Progenitor cell of endocrine pancreas (in vitro differentiated cells): ENCODE measurements around the gene ST14. TPM values are rescaled to one million over a fixed set of nuclear protein-coding genes. Genes with fewer than 3 reads are reported as not detected.

Experiments
- DNase-seq: peaks from one replicate; pipeline ENCODE4 v3.0.0; 2021; ENCODE audit warnings: low spot score; ENCODE audit not compliant: unreplicated experiment
- H3K27ac Mint-ChIP-seq: 2 replicates; pipeline ENCODE4 v1.8.0; 2021; ENCODE audit warnings: mild to moderate bottlenecking, moderate library complexity, mixed read lengths
- H3K27me3 Mint-ChIP-seq: 2 replicates; pipeline ENCODE4 v1.8.0; 2021; ENCODE audit warnings: mixed read lengths
- H3K36me3 Mint-ChIP-seq: 2 replicates; pipeline ENCODE4 v1.8.0; 2022; ENCODE audit warnings: mixed read lengths; ENCODE audit not compliant: insufficient read depth
- H3K4me1 Mint-ChIP-seq: 2 replicates; pipeline ENCODE4 v1.8.0; 2021; ENCODE audit warnings: low read depth, mixed read lengths
- H3K4me3 Mint-ChIP-seq: 2 replicates; pipeline ENCODE4 v1.8.0; 2021; ENCODE audit warnings: low read depth, mild to moderate bottlenecking, moderate library complexity, mixed read lengths
- H3K9me3 Mint-ChIP-seq: 2 replicates; pipeline ENCODE4 v1.8.0; 2021; ENCODE audit warnings: low read depth, mixed read lengths
- CTCF ChIP-seq: fragments of 200-600 bp; sonication (generic); IDR thresholded peaks from one replicate; pipeline ENCODE4 v1.5.0; 2021; ENCODE audit warnings: antibody characterized with exemption, mild to moderate bottlenecking; ENCODE audit not compliant: unreplicated experiment
- total RNA-seq: library from RNA; stranded (reverse); gene quantifications from 2 replicates; pipeline ENCODE4 v1.2.1, GENCODE V29; 2021

ST14 gene
- total RNA-seq, 1 donor from 2014 or later, result 94.9 TPM

- no peak for DNase-seq
- H3K27ac Mint-ChIP-seq, result no peak overlapping the region
- no peak overlapping the region for H3K4me3 Mint-ChIP-seq
- H3K36me3 Mint-ChIP-seq, result peaks cover 52% of the 10 kb centered on the region
- H3K9me3 Mint-ChIP-seq, result no peaks in the 10 kb centered on the region
- H3K27me3 Mint-ChIP-seq, result no peaks in the 10 kb centered on the region
- no peak for TF ChIP-seq CTCF
- H3K4me1 Mint-ChIP-seq, result no peaks in the 10 kb centered on the region
Observed at GRCh38 chr11:130136107-130136506, 23.5 kb upstream of the ST14 start.

- Mint-ChIP-seq H3K27me3 (no peaks in the 10 kb centered on the region), H3K36me3 (peaks cover 47% of the 10 kb centered on the region), H3K4me3 (no peak overlapping the region), H3K9me3 (no peaks in the 10 kb centered on the region), H3K4me1 (peaks cover under 1% of the 10 kb centered on the region), H3K27ac (no peak overlapping the region)
- TF ChIP-seq CTCF, result no peak
- DNase-seq, result no peak
Observed at GRCh38 chr11:130137999-130138398, 21.6 kb upstream of the ST14 start.

GRCh38 chr11:130139401-130139800 is 20.2 kb upstream of the ST14 start:
- Mint-ChIP-seq H3K9me3 (no peaks in the 10 kb centered on the region), H3K27ac (no peak overlapping the region), H3K27me3 (no peaks in the 10 kb centered on the region), H3K4me3 (no peak overlapping the region), H3K4me1 (peaks cover 10% of the 10 kb centered on the region), H3K36me3 (peaks cover 44% of the 10 kb centered on the region)
- TF ChIP-seq CTCF, result no peak
- DNase-seq, result no peak

GRCh38 chr11:130141561-130142341 is 17.8 kb upstream of the ST14 start:
- DNase-seq, result no peak
- TF ChIP-seq CTCF, result no peak
- Mint-ChIP-seq H3K9me3 (no peaks in the 10 kb centered on the region), H3K27ac (peak overlapping the region; percentile 62), H3K4me1 (peaks cover 34% of the 10 kb centered on the region), H3K4me3 (no peak overlapping the region), H3K27me3 (no peaks in the 10 kb centered on the region), H3K36me3 (peaks cover 38% of the 10 kb centered on the region)

- Mint-ChIP-seq H3K27me3 (no peaks in the 10 kb centered on the region), H3K36me3 (peaks cover 32% of the 10 kb centered on the region), H3K9me3 (no peaks in the 10 kb centered on the region), H3K27ac (peak overlapping the region; percentile 79), H3K4me3 (peak overlapping the region; percentile 20), H3K4me1 (peaks cover 38% of the 10 kb centered on the region)
- no peak for TF ChIP-seq CTCF
- no peak for DNase-seq
Observed at GRCh38 chr11:130144141-130144540, 15.4 kb upstream of the ST14 start.
